ENCODE results near the gene BANK1. TPM values are rescaled to one million over a fixed set of nuclear protein-coding genes. Genes with fewer than 3 reads are reported as not detected.

Gene BANK1
- total RNA-seq, 2 experiments from 2014 or later = not detected

- H3K4me1 ChIP-seq (ENCODE audit: insufficient read depth, low read length, poor library complexity, severe bottlenecking) = no peaks in the 10 kb centered on the region
- H3K9me3 ChIP-seq (ENCODE audit: low read length) = no peaks in the 10 kb centered on the region
- no peak overlapping the region for H3K4me3 ChIP-seq (ENCODE audit: low read depth, low read length, poor library complexity, severe bottlenecking)
- H4K20me1 ChIP-seq (ENCODE audit: insufficient read depth, low read length) = no peaks in the 10 kb centered on the region
- intact Hi-C loops (cut with micrococcal nuclease; ENCODE audit: unreplicated experiment) = no loop called here
- no peaks in the 10 kb centered on the region for H3K79me2 ChIP-seq (ENCODE audit: insufficient read depth, low read depth, low read length)
- H3K4me2 ChIP-seq (ENCODE audit: low read length) = no peak overlapping the region
- no peaks in the 10 kb centered on the region for H3K9me2 ChIP-seq (ENCODE audit: insufficient read depth, low read length)
- ChIA-PET POLR2A (interaction anchor here (0.9 kb wide), 1 partner anchor 266 kb away, joined by 3 read pairs; no protein-coding TSS in a partner anchor), CTCF (ENCODE audit: unreplicated experiment) (no interaction called here)
- TF ChIP-seq CTCF (conservative IDR thresholded peaks at IDR 0.05; ENCODE audit: low read length) = no peak
- no peak for TF ChIP-seq EZH2phosphoT487 (IDR thresholded peaks at IDR 0.05; ENCODE audit: borderline replicate concordance, low read depth, low read length)
- no peak overlapping the region for H2AFZ ChIP-seq (ENCODE audit: low read length)
- DNase-seq (ENCODE audit: low spot score) = no peak
- no peak overlapping the region for H3K27ac ChIP-seq (ENCODE audit: low read depth, low read length, poor library complexity, severe bottlenecking)
- no TSS peak for BruUV-seq (replicated peaks)
- no peaks in the 10 kb centered on the region for H3K36me3 ChIP-seq (ENCODE audit: insufficient read depth, low read length)
Measured at GRCh38 chr4:102076622-102077021, 286.1 kb downstream of the BANK1 start.

DNA sequence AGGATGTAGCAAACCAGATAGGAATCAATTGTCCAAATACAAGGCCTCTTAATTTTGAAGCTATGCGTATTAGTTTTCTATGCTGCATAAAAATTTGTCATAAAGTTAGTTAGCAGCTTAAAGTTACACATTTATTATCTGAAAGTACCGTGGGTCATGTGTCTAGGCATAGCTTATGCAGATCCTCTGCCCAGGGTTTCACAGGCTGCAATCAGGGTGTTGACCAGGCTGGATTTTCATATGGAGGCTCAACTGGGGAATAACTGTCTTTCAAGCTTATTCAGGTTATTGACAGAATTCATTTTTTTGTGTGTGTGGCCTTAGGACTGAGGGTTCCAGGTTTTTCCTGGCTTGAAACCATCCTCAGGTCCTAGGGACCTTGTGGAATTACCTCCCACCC lies 289.7 kb downstream of the BANK1 start:
- TF ChIP-seq CTCF (conservative IDR thresholded peaks at IDR 0.05; ENCODE audit: low read length) (no peak), EZH2phosphoT487 (IDR thresholded peaks at IDR 0.05; ENCODE audit: borderline replicate concordance, low read depth, low read length) (no peak)
- ChIA-PET CTCF (ENCODE audit: unreplicated experiment) (no interaction called here), POLR2A (interaction anchor here (0.5 kb wide), 1 partner anchor 38 kb away, joined by 3 read pairs; no protein-coding TSS in a partner anchor)
- no peak for DNase-seq (ENCODE audit: low spot score)
- Histone ChIP-seq H3K27ac (ENCODE audit: low read depth, low read length, poor library complexity, severe bottlenecking) (no peak overlapping the region), H4K20me1 (ENCODE audit: insufficient read depth, low read length) (no peaks in the 10 kb centered on the region), H3K4me2 (ENCODE audit: low read length) (no peak overlapping the region), H3K79me2 (ENCODE audit: insufficient read depth, low read depth, low read length) (no peaks in the 10 kb centered on the region), H3K9me3 (ENCODE audit: low read length) (no peaks in the 10 kb centered on the region), H3K36me3 (ENCODE audit: insufficient read depth, low read length) (no peaks in the 10 kb centered on the region), H3K9me2 (ENCODE audit: insufficient read depth, low read length) (no peaks in the 10 kb centered on the region), H2AFZ (ENCODE audit: low read length) (no peak overlapping the region), H3K4me1 (ENCODE audit: insufficient read depth, low read length, poor library complexity, severe bottlenecking) (no peaks in the 10 kb centered on the region), H3K4me3 (ENCODE audit: low read depth, low read length, poor library complexity, severe bottlenecking) (no peak overlapping the region)
- intact Hi-C loops (cut with micrococcal nuclease; ENCODE audit: unreplicated experiment) = no loop called here
- BruUV-seq (replicated peaks) = no TSS peak

DNA sequence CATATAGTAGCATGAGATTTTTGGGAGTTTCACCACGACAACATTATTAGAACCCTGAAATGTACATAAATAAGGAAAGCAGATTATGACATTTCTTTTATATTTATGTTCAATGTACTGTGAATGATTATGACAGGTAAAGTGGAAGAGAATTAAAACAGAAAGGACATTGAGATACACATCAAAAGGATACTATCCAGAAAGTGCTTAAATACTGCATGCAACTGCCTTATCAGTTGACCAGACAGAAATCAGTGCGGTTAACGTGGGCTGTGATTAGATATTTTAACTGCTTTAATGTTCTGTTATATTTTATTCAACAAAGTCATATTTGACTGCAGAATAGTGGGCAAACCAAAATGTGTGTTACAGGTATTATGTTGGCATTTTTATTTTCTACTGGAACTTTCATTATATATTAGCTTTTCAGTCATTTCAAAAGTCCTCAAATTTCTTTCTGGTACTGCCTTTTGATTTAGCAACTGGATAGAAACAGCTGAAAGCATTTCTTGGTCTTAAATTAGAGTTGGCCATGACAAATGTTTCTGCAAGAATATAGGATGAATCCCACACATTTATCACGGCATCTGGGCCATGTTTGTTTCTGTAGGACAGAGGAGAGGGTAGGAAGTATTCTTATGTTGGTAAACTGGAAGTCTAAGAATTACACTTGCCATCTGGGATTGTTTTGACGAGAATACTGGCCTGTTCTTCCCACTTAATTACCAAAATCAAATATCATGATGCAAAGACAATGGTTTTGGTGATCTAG lies 299.5 kb downstream of the BANK1 start:
- H3K4me1 ChIP-seq (ENCODE audit: insufficient read depth, low read length, poor library complexity, severe bottlenecking) = no peaks in the 10 kb centered on the region
- BruUV-seq (replicated peaks) = no TSS peak
- H3K79me2 ChIP-seq (ENCODE audit: insufficient read depth, low read depth, low read length) = no peaks in the 10 kb centered on the region
- TF ChIP-seq CTCF (conservative IDR thresholded peaks at IDR 0.05; ENCODE audit: low read length) (no peak), EZH2phosphoT487 (IDR thresholded peaks at IDR 0.05; ENCODE audit: borderline replicate concordance, low read depth, low read length) (no peak)
- H3K36me3 ChIP-seq (ENCODE audit: insufficient read depth, low read length) = no peaks in the 10 kb centered on the region
- H4K20me1 ChIP-seq (ENCODE audit: insufficient read depth, low read length) = no peaks in the 10 kb centered on the region
- intact Hi-C loops (cut with micrococcal nuclease; ENCODE audit: unreplicated experiment) = no loop called here
- no peak overlapping the region for H3K27ac ChIP-seq (ENCODE audit: low read depth, low read length, poor library complexity, severe bottlenecking)
- CTCF ChIA-PET (ENCODE audit: unreplicated experiment) = no interaction called here
- DNase-seq (ENCODE audit: low spot score) = no peak
- no peak overlapping the region for H3K4me2 ChIP-seq (ENCODE audit: low read length)
- no peak overlapping the region for H3K4me3 ChIP-seq (ENCODE audit: low read depth, low read length, poor library complexity, severe bottlenecking)
- no peaks in the 10 kb centered on the region for H3K9me3 ChIP-seq (ENCODE audit: low read length)
- H2AFZ ChIP-seq (ENCODE audit: low read length) = no peak overlapping the region
- POLR2A ChIA-PET = no interaction called here
- no peaks in the 10 kb centered on the region for H3K9me2 ChIP-seq (ENCODE audit: insufficient read depth, low read length)
